GM12874 (cell line): Measurements from ENCODE around the gene CSF2.

ENCODE experiments used
- TF ChIP-seq, protein P1 (sequence below): IDR thresholded peaks from 2 replicates; pipeline ENCODE4 v1.5.1; 2011; ENCODE audit warnings: low read depth, mild to moderate bottlenecking, control low read depth, low read length, moderate library complexity; ENCODE audit not compliant: insufficient read depth

The CSF2 gene

GRCh38 chr5:132066871-132067270, 6.7 kb upstream of the CSF2 start:
- TF ChIP-seq, protein P1, sequence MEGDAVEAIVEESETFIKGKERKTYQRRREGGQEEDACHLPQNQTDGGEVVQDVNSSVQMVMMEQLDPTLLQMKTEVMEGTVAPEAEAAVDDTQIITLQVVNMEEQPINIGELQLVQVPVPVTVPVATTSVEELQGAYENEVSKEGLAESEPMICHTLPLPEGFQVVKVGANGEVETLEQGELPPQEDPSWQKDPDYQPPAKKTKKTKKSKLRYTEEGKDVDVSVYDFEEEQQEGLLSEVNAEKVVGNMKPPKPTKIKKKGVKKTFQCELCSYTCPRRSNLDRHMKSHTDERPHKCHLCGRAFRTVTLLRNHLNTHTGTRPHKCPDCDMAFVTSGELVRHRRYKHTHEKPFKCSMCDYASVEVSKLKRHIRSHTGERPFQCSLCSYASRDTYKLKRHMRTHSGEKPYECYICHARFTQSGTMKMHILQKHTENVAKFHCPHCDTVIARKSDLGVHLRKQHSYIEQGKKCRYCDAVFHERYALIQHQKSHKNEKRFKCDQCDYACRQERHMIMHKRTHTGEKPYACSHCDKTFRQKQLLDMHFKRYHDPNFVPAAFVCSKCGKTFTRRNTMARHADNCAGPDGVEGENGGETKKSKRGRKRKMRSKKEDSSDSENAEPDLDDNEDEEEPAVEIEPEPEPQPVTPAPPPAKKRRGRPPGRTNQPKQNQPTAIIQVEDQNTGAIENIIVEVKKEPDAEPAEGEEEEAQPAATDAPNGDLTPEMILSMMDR: no peak

DNA sequence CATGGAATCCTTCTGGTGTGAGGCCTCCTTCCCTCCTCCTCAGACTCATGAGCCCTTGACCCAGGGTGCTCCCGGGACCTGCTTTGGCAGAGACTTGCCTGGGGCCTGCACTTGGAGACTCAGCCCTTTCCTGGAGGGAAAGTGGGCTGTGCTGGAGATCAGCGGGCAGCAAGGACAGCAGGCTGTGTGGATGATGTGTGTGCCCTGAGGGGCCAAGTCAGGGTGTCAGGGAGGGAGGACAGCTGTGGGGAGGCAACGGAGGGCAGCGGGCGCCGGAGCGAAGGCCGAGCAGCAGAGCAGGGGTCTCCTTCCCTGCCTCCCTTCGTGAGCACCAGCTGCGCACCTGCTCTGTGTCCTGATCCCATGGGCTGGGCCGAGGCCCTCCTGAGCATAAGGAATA, 6.1 kb upstream of the CSF2 start:
- TF ChIP-seq, protein P1: no peak

DNA sequence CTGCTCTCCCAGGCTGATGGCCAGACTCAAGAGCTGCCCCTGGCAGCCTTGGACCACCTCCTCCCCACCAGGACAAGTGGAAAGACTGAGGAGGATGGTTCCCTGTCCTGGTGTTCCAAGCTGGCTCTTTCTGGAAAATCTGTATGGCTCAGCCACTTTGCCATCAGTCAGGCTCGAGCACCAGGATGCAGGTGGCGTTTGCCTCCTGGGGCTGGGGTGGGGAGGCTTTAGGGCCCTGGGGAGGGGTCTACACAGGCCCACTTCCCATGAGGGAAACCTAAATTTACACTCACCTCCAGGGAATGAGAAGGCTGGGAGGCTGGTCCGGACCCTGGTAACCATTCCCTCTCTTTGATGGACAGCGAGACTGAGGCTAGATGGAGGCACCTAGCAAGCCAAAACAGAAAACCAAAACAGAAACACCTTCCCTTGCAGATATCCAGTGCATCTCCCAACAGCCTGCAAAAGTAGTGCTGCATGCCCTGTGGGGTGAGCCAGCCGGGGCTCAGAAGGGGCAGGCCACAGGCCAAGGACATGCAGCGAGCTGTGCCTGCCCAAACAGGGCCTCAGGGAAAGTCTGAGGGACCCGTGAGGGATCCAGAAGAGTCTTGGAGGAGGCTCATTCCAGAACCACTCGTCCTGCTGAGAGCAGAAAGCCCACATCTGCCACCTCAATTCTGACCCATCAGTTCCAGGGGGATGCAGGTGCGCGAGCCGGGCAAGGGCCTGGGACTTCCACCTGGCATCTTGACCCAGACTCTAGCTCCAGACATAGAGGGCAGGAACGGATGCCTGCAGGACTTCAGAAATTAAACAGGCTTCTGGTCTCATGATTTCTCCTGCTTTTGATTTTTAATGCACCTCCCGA, 5.4 kb upstream of the CSF2 start:
- TF ChIP-seq, protein P1: no peak

DNA sequence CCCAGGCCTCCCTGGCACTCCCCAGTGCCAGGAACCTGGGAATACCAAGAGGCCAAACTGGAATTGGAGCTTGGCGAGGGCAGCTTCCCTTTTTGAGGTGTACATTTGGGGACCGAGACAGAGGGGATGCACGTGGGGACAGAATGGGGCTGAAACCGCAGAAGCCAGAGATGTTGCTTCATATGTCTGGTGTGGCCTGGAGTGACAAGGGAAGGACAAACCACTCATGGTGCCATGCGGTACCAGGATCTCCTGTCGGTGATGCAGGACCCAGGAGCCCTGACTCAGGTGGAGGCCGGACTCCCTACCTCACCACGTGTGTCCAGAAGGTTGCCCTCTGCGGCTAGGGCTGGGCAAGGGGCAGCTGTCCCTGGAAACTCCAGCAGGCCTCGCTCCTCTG, 4.0 kb upstream of the CSF2 start:
- TF ChIP-seq, protein P1: no peak

GRCh38 chr5:132069994-132070393, 3.6 kb upstream of the CSF2 start:
- TF ChIP-seq, protein P1: no peak

- TF ChIP-seq, protein P1: no peak
Observed at GRCh38 chr5:132070460-132071337, 2.9 kb upstream of the CSF2 start.

DNA sequence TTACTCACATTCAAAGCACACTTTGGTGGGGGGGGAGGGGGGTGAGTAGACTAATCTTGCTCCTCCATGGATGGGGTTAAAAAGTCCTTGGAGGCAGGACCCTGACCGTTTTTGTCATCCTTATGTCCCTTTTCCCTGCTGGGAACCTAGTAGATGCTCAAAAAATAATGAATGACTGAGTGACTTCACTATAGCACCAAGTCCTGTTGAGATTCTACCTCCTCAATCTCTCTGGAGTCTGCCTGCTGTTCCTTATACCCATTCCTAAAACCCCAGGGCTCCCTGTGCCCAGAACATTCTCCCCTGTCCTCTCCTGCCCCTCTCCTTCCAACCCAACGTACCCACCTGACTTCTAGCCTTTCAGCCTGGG, 2.3 kb upstream of the CSF2 start:
- TF ChIP-seq, protein P1: no peak
